ENCODE measurements around the gene KCNIP4.

GRCh38 chr4:21792736-21793135 lies 155.8 kb downstream of the KCNIP4 start:
- TF ChIP-seq CTCF (IDR thresholded peaks at IDR 0.05) (no peak), POLR2A (IDR thresholded peaks at IDR 0.05) (no peak)
